SK-N-DZ (cell line): ENCODE results near the gene PLCL1.
"Not testable (repeated sequence)": the region's sequence is repeated elsewhere in the genome, so short reads cannot be mapped to it uniquely, and the experiment has no call there.

ENCODE experiments used
- DNase-seq: peaks from one replicate; pipeline ENCODE4 v3.0.0-alpha.2; 2015; ENCODE audit warnings: low spot score

The PLCL1 gene

DNA sequence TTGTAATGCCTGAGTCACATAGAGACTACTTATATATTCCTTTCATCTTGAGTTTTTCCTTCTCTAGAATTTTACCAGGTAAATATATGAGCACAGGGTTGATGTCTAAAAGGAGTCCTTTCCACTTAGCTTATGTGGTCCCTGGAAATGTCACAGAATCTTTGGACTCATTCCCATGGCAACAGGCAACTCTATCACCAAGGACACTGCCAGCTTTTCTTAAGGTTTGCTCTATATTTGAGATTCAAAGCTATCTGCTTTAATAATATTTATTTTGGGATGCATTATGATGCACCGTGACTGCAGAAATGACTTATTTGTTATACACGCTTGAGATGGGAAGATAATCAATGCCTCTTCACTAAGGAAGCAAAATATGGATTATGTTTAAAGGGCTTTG, 363.0 kb downstream of the PLCL1 start:
- no peak for DNase-seq

DNA sequence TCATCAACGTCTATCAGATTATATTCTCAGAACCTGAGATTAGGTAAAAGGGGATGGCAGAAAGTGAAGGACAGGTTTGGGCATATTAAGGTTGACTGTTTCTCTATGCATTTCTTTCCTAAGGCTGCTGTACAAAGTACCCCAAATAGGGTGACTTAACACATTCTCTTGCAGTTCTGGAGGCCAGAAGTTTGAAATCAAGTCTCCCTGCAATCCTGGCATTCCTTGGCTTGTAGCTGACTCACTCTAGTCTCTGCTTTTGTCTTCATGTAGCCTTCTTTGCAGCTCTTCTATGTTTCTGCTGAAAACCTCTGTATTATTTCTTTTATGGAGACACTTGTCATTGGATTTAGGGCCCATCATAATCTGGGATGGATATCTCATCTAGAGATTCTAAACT, 364.3 kb downstream of the PLCL1 start:
- DNase-seq, result no peak

DNA sequence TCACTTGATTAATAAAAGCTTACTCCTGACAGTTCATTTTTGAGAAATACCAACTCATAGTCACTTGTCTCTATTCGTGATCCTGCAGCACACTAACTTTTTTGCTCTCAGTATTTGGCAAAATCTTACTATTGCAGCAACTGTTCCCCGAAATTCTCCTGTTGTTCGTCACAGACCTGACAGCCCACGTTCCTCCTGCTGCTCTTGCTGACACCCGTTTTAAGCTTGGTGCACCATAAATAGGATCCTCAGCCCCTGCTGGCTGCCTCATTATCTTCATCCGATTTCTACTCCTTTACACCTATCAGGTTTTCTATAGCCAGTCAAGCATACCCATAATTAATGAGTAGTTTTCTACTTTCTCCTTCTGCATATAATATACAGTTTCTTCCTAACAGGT, 368.8 kb downstream of the PLCL1 start:
- no peak for DNase-seq

DNA sequence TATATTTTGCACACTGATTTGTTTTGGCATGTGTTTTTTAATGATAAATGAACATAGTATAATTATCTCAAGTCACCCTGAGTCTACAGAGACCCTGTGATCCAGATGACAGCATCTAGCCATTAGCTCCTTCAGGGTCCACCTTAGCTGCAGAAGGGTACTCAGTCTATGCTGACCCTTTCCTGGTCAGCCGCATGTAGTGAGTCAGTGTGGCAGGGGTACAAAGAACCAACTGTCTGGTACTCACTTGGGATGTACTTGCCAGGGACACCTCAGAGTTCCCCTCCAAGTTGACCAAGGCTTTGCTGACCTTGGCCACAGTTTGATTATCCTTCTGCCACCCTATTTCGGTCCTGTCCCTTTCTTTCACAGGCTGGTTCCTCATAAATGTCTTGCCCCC, 369.5 kb downstream of the PLCL1 start:
- no peak for DNase-seq

DNA sequence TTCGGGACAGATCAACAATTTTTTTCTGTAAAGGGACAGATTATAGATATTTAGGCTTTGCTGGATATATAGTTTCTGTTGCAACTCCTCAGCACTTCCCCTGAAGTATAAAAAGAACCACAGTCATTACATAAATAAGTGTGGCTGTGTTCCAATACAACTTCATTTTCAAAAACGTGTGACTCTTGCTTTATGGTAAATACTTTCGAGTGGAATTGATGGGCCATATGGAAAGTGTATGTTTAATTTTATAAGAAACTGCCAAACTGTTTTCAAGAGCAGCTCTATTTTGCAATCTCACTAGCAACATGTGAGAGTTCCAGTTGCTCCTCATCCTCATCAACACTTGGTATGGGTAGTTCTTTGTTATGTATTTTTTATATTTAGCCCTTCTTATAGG, 370.9 kb downstream of the PLCL1 start:
- DNase-seq, result no peak

GRCh38 chr2:198177040-198177439, 372.6 kb downstream of the PLCL1 start:
- DNase-seq, result no peak

GRCh38 chr2:198178766-198179165, 374.4 kb downstream of the PLCL1 start:
- no peak for DNase-seq

GRCh38 chr2:198186257-198186656, 381.9 kb downstream of the PLCL1 start:
- DNase-seq, result no peak

- no peak for DNase-seq
Measured at GRCh38 chr2:198187841-198188240, 383.4 kb downstream of the PLCL1 start.

- peak; percentile 31 for DNase-seq
Measured at GRCh38 chr2:198188982-198189381, 384.6 kb downstream of the PLCL1 start.

DNA sequence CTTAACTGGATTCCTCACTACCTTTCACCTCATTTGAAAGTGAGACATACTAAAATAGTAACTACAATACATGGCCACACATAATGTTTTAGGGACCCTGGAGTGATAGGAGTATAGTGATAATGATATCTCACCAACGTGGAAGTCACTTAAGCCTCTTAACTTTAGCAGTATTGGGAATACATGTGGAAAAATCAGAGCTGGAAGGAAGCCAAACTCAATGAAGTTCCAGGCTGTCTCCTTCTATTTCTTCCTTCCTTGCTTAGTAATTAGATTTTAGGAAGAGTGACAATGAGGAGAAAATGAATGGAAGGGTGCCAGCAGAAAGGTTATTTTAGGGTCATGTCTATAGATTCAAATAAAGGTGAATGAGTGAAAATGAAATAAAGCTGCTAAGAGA, 387.3 kb downstream of the PLCL1 start:
- DNase-seq, result no peak

- DNase-seq, result not testable (repeated sequence)
Measured at GRCh38 chr2:198196556-198196955, 392.2 kb downstream of the PLCL1 start.
